Type B pancreatic cell (in vitro differentiated cells): Measurements from ENCODE around the gene HNRNPA2B1. TPM values are rescaled to one million over a fixed set of nuclear protein-coding genes. Genes with fewer than 3 reads are reported as not detected.

Source experiments
- DNase-seq: peaks from one replicate; pipeline ENCODE4 v3.0.0; 2021; ENCODE audit warnings: mixed read lengths; ENCODE audit not compliant: unreplicated experiment; ENCODE audit errors: extremely low spot score
- H3K27ac Mint-ChIP-seq: 2 replicates; pipeline ENCODE4 v1.8.0; 2021; ENCODE audit warnings: mild to moderate bottlenecking, mixed read lengths
- H3K27me3 Mint-ChIP-seq: 2 replicates; pipeline ENCODE4 v1.8.0; 2021; ENCODE audit warnings: mixed read lengths
- H3K36me3 Mint-ChIP-seq: 2 replicates; pipeline ENCODE4 v1.8.0; 2021; ENCODE audit warnings: mixed read lengths
- H3K4me1 Mint-ChIP-seq: one replicate; pipeline ENCODE4 v1.8.0; 2021; ENCODE audit warnings: mixed read lengths; ENCODE audit not compliant: unreplicated experiment
- H3K4me3 Mint-ChIP-seq: 2 replicates; pipeline ENCODE4 v1.8.0; 2021; ENCODE audit warnings: mild to moderate bottlenecking, mixed read lengths
- H3K9me3 Mint-ChIP-seq: 2 replicates; pipeline ENCODE4 v1.8.0; 2021; ENCODE audit warnings: mixed read lengths
- CTCF ChIP-seq: fragments of 200-600 bp; sonication (generic); conservative IDR thresholded peaks from 2 replicates; pipeline ENCODE4 v1.5.0; 2021; ENCODE audit warnings: antibody characterized with exemption, mild to moderate bottlenecking
- total RNA-seq: library from RNA; stranded (reverse); gene quantifications from 2 replicates; pipeline ENCODE4 v1.2.1, GENCODE V29; 2021; ENCODE audit warnings: low replicate concordance

The HNRNPA2B1 gene
- total RNA-seq, 1 donor from 2014 or later = 733 TPM

- no peak overlapping the region for H3K4me3 Mint-ChIP-seq
- DNase-seq = no peak
- no peak overlapping the region for H3K27ac Mint-ChIP-seq
- no peak for TF ChIP-seq CTCF
- H3K4me1 Mint-ChIP-seq = no peaks in the 10 kb centered on the region
- H3K27me3 Mint-ChIP-seq = peaks cover 5% of the 10 kb centered on the region
- no peaks in the 10 kb centered on the region for H3K9me3 Mint-ChIP-seq
- H3K36me3 Mint-ChIP-seq = no peaks in the 10 kb centered on the region
Measured at GRCh38 chr7:26233902-26234511, 33.5 kb upstream of the HNRNPA2B1 start.

GRCh38 chr7:26227987-26228386 is 27.4 kb upstream of the HNRNPA2B1 start:
- Mint-ChIP-seq H3K27ac (no peak overlapping the region), H3K4me1 (no peaks in the 10 kb centered on the region), H3K36me3 (no peaks in the 10 kb centered on the region), H3K4me3 (no peak overlapping the region), H3K9me3 (no peaks in the 10 kb centered on the region), H3K27me3 (no peaks in the 10 kb centered on the region)
- DNase-seq = no peak
- TF ChIP-seq CTCF = no peak

GRCh38 chr7:26224359-26224758 is 23.8 kb upstream of the HNRNPA2B1 start:
- H3K27me3 Mint-ChIP-seq = no peaks in the 10 kb centered on the region
- DNase-seq = no peak
- TF ChIP-seq CTCF = no peak
- no peaks in the 10 kb centered on the region for H3K9me3 Mint-ChIP-seq
- no peaks in the 10 kb centered on the region for H3K4me1 Mint-ChIP-seq
- no peak overlapping the region for H3K27ac Mint-ChIP-seq
- H3K36me3 Mint-ChIP-seq = no peaks in the 10 kb centered on the region
- H3K4me3 Mint-ChIP-seq = no peak overlapping the region

GRCh38 chr7:26216049-26216448 is 15.5 kb upstream of the HNRNPA2B1 start:
- peaks cover 16% of the 10 kb centered on the region for H3K36me3 Mint-ChIP-seq
- no peak overlapping the region for H3K27ac Mint-ChIP-seq
- H3K4me1 Mint-ChIP-seq = no peaks in the 10 kb centered on the region
- no peaks in the 10 kb centered on the region for H3K27me3 Mint-ChIP-seq
- no peak for TF ChIP-seq CTCF
- DNase-seq = no peak
- no peak overlapping the region for H3K4me3 Mint-ChIP-seq
- no peaks in the 10 kb centered on the region for H3K9me3 Mint-ChIP-seq

- no peak for DNase-seq
- no peak overlapping the region for H3K4me3 Mint-ChIP-seq
- H3K4me1 Mint-ChIP-seq = peaks cover 4% of the 10 kb centered on the region
- peaks cover 30% of the 10 kb centered on the region for H3K36me3 Mint-ChIP-seq
- TF ChIP-seq CTCF = no peak
- H3K9me3 Mint-ChIP-seq = no peaks in the 10 kb centered on the region
- no peaks in the 10 kb centered on the region for H3K27me3 Mint-ChIP-seq
- H3K27ac Mint-ChIP-seq = no peak overlapping the region
Measured at GRCh38 chr7:26213807-26214515, 13.4 kb upstream of the HNRNPA2B1 start.
